Transverse colon (tissue), 4 donors: ENCODE measurements around the gene PCSK6. TPM values are rescaled to one million over a fixed set of nuclear protein-coding genes. Genes with fewer than 3 reads are reported as not detected.

ENCODE experiments used
- DNase-seq: peaks from one replicate; pipeline ENCODE4 v3.0.0-alpha.2; 2019
- H3K27ac ChIP-seq, 4 donors: fragments of 200-600 bp; sonication (generic); 2 replicates each; pipeline ENCODE4 v1.5.1; 2016 to 2018; ENCODE audit warnings: inconsistent platforms in 4 of 4
- H3K27me3 ChIP-seq: fragments of 200-600 bp; sonication (generic); 2 replicates; pipeline ENCODE4 v1.5.1; 2017; ENCODE audit warnings: inconsistent platforms
- H3K36me3 ChIP-seq, 4 donors: fragments of 200-600 bp; sonication (generic); 2 replicates each; pipeline ENCODE4 v1.5.1; 2017 to 2019; ENCODE audit warnings: inconsistent platforms in 4 of 4
- H3K4me1 ChIP-seq, 4 donors: fragments of 200-600 bp; sonication (generic); 2 replicates each; pipeline ENCODE4 v1.5.1; 2017 to 2020; ENCODE audit warnings: inconsistent platforms in 4 of 4
- H3K4me3 ChIP-seq, 4 donors: fragments of 200-600 bp; sonication (generic); 1 replicate in 1 of 4; 2 replicates in 3 of 4; pipeline versions ENCODE4 v1.5.1 to v1.6.1; 2017 to 2019; ENCODE audit warnings: inconsistent platforms in 4 of 4
- H3K9me3 ChIP-seq, 2 donors: fragments of 200-600 bp; sonication (generic); 2 replicates each; pipeline ENCODE4 v1.5.1; 2017 to 2019; ENCODE audit warnings: inconsistent platforms in 2 of 2
- CTCF ChIP-seq, 5 experiments: fragments of 200-600 bp in 3 of 5; fragments of 450-650 bp in 2 of 5; sonication (generic) in 3 of 5; IDR thresholded peaks; 1 replicate in 2 of 5; 2 replicates in 3 of 5; pipeline ENCODE4 v1.5.1; 2016 to 2017; ENCODE audit warnings: antibody characterized with exemption in 5 of 5, inconsistent platforms in 3 of 5, mild to moderate bottlenecking in 2 of 5, moderate library complexity in 1 of 5
- EP300 ChIP-seq: sonication (generic); formaldehyde crosslinking; IDR thresholded peaks from one replicate; pipeline ENCODE4 v1.6.1; 2017; ENCODE audit warnings: antibody characterized with exemption, low read depth
- POLR2A ChIP-seq: fragments of 450-650 bp; IDR thresholded peaks from one replicate; pipeline ENCODE4 v1.6.1; 2016; ENCODE audit warnings: antibody characterized with exemption, mild to moderate bottlenecking, moderate library complexity
- POLR2AphosphoS5 ChIP-seq, 3 donors: sonication (generic); formaldehyde crosslinking; IDR thresholded peaks; one replicate each; pipeline ENCODE4 v1.6.1; 2016; ENCODE audit warnings: antibody characterized with exemption in 3 of 3
- WGBS, 2 donors: methylation state at CpG; one replicate each; pipeline ENCODE4 v1.1.5; 2018; ENCODE audit warnings: low coverage in 1 of 2; 5-methylcytosine and 5-hydroxymethylcytosine counted together
- in situ Hi-C, 4 donors: fragments of 200-750 bp; cut with MboI; loops; one replicate each; pipeline versions ENCODE4 v1.15.0 to v1.15.1; 2017; ENCODE audit warnings: low sequenced_read_pairs in 3 of 4, low pct_ligation_motif_present in 1 of 4, low pct_unique_long_range_greater_than_20kb in 1 of 4
- intact Hi-C: fragments of 100-400 bp; cut with DNase I; formaldehyde crosslinking; loops from one replicate; pipeline ENCODE4 v1.15.1; 2023; ENCODE audit warnings: low total_unique reads
- total RNA-seq, 4 donors: library from RNA; depleted of rRNA; stranded (reverse); fragments of >200 nt; gene quantifications; one replicate each; pipeline ENCODE4 v1.1.0, GENCODE V29; 2016

The PCSK6 gene
- total RNA-seq, 4 donors from 2014 or later: 20.3 to 119 (median 49.7) TPM

DNA sequence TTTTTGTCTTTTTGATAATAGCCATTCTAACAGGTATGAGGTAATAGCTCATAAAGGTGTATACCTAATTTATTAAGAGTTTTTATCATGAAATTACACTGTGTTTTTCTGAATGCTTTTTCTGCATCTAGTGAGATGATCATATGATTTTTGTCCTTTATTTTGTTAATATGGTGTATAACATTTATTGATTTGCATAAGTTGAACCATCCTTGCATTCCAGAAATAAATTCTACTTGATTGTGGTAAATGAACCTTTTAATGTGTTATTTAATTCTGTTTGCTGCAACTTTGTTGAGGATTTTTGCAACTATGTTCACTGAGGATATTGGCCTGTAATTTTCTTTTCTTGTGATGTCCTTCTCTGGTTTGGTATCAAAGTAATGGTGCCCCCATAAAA, 28.0 kb upstream of the PCSK6 start:
- Histone ChIP-seq H3K36me3 (no peaks in the 10 kb centered on the region), H3K27ac (no peak overlapping the region), H3K4me3 (no peak overlapping the region), H3K9me3 (peaks cover 26 to 29% of the 10 kb centered on the region in 2 donors), H3K27me3 (no peaks in the 10 kb centered on the region), H3K4me1 (peaks cover 5 to 24% (median 15%) of the 10 kb centered on the region in 4 donors)
- DNase-seq: no peak
- intact Hi-C loops: no loop called here
- in situ Hi-C loops: no loop called here
- TF ChIP-seq POLR2A (no peak), POLR2AphosphoS5 (IDR thresholded peaks at IDR 0.05) (no peak), EP300 (no peak), CTCF (IDR thresholded peaks at IDR 0.05) (no peak)

DNA sequence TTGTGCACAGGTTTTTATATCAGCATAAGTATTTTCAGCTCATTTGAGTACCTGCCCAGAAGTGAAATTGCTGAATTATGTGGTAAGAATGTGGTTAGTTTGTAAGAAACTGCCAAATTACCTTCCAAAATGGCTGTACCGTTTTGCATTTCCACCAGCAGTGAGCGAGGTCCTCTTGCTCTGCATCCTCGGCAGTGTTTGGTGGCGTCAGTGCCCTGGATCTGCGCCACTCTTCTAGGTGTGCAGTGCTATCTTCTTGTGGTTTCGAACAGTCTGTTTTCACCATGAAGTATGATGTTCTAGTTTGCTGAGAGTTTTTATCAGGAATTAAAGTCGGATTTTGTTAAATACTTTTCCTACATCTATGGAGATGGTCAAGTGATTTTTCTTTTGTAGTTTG, 24.8 kb upstream of the PCSK6 start:
- in situ Hi-C loops: no loop called here
- H3K4me1 ChIP-seq: peaks cover 0 to 11% (median 0%) of the 10 kb centered on the region in 4 donors
- H3K36me3 ChIP-seq: no peaks in the 10 kb centered on the region
- H3K27me3 ChIP-seq: no peaks in the 10 kb centered on the region
- no peak overlapping the region for H3K27ac ChIP-seq
- WGBS, 2 donors: 93 to 100% methylated on average over 2 to 7 of the region's 7 CpGs
- peaks cover 26 to 29% of the 10 kb centered on the region in 2 donors for H3K9me3 ChIP-seq
- DNase-seq: no peak
- no peak overlapping the region for H3K4me3 ChIP-seq
- no peak for TF ChIP-seq POLR2AphosphoS5 (IDR thresholded peaks at IDR 0.05)
- TF ChIP-seq POLR2A: no peak
- no peak for TF ChIP-seq CTCF (IDR thresholded peaks at IDR 0.05)
- TF ChIP-seq EP300: no peak
- intact Hi-C loops: no loop called here

- Histone ChIP-seq H3K36me3 (no peaks in the 10 kb centered on the region), H3K27ac (no peak overlapping the region), H3K9me3 (peaks cover 7 to 10% of the 10 kb centered on the region in 2 donors), H3K4me3 (no peak overlapping the region), H3K27me3 (no peaks in the 10 kb centered on the region), H3K4me1 (peaks cover 0 to 11% (median 0%) of the 10 kb centered on the region in 4 donors)
- in situ Hi-C loops: no loop called here
- DNase-seq: no peak
- no peak for TF ChIP-seq POLR2AphosphoS5 (IDR thresholded peaks at IDR 0.05)
- no peak for TF ChIP-seq CTCF (IDR thresholded peaks at IDR 0.05)
- no peak for TF ChIP-seq EP300
- no peak for TF ChIP-seq POLR2A
- intact Hi-C loops: no loop called here
Observed at GRCh38 chr15:101511717-101512116, 22.2 kb upstream of the PCSK6 start.

DNA sequence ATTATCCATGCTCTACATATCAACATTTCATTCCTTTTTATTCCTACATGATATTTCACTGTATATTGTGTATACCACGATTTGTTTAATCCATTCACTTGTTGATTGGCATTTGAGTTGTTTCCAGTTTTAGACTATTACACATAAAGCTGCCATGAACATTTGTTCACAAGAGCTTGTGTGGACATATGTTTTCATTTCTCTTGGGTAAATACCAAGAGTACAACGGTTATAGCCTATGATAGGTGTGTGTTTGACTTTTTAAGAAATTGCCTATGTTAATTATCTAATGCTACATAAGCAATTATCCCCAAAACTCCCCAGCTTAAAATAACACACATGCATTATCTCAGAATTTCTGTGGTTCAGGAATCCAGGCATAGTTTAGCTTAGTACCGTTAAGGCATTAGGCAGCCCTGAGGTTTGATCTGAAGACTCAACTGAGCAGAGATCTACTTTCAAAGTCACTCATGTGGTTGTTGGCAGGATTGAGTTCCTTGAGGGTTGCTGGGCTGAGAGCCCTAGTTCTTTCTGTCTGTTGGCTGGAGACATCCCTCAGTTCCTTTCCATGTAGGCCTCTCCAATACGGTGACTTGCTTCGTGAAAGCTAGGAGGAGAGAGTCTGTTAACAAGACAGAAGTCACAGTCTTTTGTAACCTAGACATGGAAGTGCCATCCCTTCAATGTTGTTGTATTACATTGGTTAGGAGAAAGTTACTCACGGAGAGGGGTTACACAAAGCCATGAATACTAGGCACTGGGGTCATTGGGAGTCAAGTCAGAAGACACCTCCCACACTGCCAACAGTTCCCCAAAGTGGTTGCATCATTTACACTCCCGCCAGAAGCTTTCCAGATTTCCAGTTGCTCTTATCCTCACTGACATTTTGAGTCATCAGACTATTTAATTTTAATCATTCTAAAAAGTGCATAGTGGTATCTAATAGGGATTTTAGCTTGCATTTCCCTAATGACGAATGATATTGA, 21.0 kb upstream of the PCSK6 start:
- DNase-seq: no peak
- Histone ChIP-seq H3K36me3 (no peaks in the 10 kb centered on the region), H3K27ac (no peak overlapping the region), H3K27me3 (no peaks in the 10 kb centered on the region), H3K4me1 (peaks cover 0 to 11% (median 0%) of the 10 kb centered on the region in 4 donors), H3K9me3 (peaks cover 0 to 4% of the 10 kb centered on the region in 2 donors), H3K4me3 (no peak overlapping the region)
- in situ Hi-C loops (no loop called here), intact Hi-C loops (no loop called here)
- 65 to 71% methylated on average over 7 to 8 of the region's 8 CpGs for WGBS, 2 donors
- TF ChIP-seq POLR2AphosphoS5 (IDR thresholded peaks at IDR 0.05): no peak
